NOMO-1 (cell line): ENCODE data around the gene MPZL1.
A peak's percentile ranks its signal among the peaks of the same experiment; 100 is the strongest.

Experiments
- DNase-seq, 2 experiments: peaks; one replicate each; lab custom pipeline; 2025; ENCODE audit not compliant: unreplicated experiment in 2 of 2; lab: John Stamatoyannopoulos, UW

Gene MPZL1

DNA sequence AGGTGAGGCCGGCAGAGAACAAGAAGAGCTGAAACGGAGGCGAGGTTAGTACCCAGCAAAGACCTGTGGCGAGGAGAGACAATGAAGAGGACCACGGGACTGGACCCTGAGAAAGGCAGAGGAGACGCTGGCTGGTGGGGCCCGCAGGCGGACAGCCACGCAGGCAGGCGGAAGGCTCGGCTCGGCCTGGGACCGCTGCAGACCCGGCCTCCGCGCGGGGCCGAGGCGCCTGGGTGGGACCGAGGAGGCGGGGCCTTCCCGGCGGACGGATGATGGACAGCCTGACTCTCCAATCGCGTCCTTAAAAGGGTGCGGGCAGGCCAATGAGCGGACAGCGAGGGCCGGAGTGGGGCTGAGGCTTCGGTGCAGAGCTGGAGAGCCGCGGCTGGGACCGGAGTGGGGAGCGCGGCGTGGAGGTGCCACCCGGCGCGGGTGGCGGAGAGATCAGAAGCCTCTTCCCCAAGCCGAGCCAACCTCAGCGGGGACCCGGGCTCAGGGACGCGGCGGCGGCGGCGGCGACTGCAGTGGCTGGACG lies at the start of gene MPZL1:
TSS of gene MPZL1 (plus strand) at position 366 of the 535 bp plus-strand sequence. CDS start 170 bp downstream, outside the sequence.
- peak; percentile 73 to 88 for DNase-seq

DNA sequence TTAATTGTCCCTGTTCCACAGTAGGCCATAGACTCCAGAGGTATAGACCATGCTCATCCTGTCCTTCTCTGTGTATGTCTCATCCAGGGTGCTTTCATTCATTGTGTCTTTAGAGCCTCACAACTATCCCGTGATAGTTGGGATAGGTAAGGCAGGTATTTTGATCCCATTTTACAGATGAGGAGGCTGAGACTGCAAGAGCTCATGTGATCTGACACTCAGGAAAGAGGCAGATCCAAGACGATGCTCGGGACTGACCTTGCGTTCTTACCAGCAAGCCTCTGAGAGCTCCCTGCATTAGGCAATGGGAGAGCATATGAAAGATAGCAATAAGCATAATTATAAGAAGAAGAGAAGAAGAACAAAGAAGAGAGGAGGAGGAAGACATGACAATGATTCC lies 49.0 kb upstream of the MPZL1 start:
- DNase-seq, result no peak

GRCh38 chr1:167673265-167673664 lies 48.5 kb upstream of the MPZL1 start:
- no peak for DNase-seq

DNA sequence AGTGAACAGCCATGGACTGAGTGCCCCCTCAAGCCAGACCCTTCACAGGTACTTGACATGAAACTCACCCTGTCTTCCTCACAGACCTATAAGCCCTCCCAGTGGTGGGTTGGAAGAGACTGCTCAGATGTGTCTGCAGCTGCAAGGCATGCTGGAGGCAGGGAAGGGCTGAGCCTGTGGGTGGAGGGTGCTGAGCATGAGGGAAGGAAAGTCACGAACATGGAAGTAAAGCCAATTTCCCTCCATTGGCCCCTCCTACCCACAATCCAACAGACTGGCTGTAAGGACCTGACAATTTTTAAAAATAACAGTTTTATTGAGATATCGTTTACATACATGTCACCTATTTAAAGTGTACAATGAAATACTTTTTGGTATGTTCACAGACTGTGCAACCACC lies 47.6 kb upstream of the MPZL1 start:
- no peak for DNase-seq

DNA sequence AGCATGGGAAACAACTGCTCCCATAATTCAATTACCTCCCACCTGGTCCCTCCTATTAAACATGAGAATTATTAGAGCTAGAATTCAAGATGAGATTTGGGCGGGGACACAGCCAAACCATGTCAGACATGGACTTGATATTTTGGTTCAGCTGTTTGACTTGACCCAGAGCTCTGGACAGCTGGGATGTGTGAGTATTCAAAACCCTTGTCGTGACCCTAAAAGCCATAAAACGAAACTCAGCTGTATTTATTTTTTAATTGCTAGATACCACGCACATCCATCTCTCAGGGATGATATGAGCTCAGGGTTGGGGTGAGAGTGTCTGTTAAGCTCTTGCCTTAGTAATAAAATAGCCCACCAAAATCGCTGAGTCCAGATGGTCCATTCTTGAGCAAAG lies 46.3 kb upstream of the MPZL1 start:
- DNase-seq, result no peak

DNA sequence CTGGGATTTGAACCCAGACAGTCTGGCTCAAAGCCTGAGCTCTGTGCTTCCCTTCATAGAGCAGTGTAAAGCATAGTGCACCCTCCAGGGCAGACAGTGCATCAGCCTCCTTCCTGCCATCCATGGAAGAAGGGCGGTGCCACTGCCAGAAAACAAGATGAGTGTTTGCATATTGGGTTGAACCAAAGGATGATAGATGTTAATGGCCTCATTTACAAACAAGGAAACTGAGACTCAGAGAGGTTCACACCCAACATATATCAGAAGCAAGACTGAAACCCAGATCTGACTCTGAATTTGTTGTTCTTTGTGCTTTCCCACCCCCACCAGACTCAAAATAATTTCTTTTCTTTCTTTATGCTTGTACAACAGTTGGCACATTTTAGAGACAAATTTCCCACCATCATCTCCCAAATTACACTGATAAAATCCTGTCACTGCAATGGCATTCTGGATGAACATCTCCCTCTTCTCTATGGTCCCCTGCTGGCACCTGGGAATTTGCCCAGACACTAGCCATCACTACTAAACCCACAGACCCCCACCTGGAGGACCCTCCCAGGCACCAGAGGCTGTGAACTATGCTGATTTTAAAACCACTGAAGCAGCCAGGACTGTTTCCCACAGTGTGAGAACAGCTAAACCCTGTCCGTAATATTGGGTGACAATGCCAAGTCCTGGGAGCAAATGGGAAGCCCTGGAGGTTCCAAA lies 45.4 kb upstream of the MPZL1 start:
- no peak for DNase-seq

DNA sequence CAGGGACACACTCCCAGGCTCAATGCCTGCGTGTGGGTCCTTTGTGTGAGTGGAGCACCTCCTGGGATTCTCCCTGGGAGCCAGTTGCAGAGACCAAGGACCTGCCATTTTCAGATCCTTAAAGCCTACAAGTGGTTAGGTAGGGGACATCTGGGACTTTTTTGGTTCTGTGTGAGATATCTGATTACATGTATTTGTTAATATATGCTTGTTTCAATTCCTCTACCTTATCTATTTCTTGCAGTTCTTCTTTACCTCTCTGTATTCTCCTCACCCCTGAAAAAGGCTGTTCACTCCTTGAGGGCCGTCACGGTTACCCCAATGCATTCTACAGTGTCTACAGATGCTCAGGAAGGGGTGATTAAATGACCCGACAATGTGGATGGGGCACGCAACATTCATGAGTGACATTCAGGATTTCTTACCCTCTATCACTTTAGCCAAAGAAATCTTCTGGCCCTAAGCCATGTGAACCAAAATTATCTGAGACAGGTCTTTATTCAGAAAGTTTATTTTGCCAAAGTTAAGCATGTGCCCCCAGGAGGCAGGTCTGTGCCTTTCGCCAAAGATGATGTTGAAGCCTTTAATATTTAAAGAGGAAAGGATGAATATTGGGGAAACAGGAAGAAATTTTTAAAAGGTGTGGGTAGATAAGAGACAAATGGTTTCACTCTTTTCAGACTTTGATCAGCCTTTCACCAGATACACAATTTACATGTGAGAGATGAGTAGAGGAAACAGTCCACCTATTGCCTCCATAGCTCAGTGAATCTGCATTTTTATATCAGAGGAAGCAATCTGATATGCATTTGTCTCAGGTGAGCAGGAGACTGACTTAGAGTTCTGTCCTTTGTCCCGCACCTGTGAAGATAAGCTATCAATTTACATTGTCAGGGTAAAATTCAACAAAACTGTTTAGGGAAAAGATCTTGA lies 44.6 kb upstream of the MPZL1 start:
- no peak for DNase-seq

DNA sequence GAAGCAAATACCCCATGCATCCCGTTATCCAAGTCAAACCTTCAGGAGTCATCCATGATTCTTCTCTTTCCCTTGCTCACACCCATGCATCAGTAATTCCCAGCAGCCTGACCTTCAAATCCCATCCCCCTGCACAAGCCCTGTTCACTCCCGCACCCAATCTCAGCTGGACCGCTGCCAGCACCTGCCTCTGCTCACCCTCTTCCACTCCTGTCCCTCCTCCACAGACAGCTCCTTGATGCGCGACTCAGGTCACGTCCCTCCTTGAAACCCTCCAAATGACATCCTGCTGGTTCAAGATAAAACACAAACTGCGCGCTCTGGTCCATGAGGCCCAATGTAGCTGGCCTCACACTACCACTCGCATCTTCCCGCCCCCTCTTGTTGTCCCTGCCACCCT lies 43.4 kb upstream of the MPZL1 start:
- DNase-seq, result no peak

GRCh38 chr1:167678838-167679237 lies 42.9 kb upstream of the MPZL1 start:
- no peak for DNase-seq

DNA sequence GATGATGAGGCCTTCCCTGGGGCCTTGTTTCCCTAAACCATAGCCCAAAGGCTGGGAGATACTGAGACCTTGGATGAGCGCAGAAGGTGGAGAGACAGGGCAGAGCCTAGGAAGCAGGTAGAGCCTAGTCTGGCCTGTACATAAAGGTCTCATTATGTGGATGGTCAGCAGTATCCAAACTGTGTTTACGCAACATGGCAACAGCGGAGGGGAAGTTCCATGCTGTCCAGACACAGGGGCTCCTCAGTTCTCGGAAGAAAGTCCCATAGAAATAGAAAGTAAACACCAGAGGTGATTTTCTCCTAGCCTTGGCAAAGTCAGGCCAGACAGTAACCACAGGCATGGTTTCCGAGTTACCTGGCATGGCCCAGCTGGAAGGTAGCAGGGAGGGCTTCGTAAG lies 42.1 kb upstream of the MPZL1 start:
- DNase-seq, result no peak

GRCh38 chr1:167681024-167681423 lies 40.8 kb upstream of the MPZL1 start:
- DNase-seq, result no peak

- no peak for DNase-seq
Observed at GRCh38 chr1:167681451-167682098, 40.2 kb upstream of the MPZL1 start.

DNA sequence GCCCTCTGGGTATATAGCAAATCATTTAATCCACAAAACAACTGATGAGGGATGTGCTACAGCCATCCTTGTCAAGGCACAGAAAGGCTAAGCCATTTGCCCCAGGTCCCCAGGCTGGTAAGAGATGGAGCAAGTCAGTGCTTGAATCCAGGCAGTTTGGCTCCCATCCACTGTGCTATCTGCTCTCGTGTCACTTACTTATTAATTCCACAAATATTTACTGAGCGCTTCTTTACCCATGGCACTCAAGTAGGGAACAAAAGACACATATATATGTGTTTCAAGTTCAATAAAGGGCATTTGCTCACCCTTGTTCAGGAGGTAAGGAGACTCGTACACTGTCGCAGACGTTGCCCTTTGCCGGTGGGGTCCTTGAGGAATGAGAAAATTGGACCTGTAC lies 38.6 kb upstream of the MPZL1 start:
- DNase-seq, result no peak

- DNase-seq, result no peak
Observed at GRCh38 chr1:167683641-167684502, 37.9 kb upstream of the MPZL1 start.

DNA sequence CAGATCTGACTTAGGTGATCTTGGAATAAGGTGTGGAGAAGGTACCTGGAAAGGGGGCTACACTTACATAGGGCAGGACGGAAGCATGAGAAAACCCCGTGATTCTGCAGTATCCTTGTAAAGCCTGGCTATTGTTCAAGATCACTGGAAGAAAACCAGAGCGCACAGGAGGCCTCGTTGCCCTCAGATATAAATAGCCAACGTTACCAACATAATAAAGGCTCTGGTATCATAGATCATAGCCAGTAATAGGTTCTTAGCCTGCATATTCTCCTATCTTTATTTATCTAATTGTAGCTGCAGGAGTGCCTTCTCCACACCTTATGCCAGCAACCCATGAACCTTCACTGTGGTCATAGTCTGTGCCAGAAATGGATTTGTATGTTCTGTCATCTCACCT lies 35.9 kb upstream of the MPZL1 start:
- no peak for DNase-seq

- peak; percentile 35 to 63 for DNase-seq
Observed at GRCh38 chr1:167687919-167688519, 33.8 kb upstream of the MPZL1 start.

GRCh38 chr1:167689567-167689920 lies 32.2 kb upstream of the MPZL1 start:
- no peak for DNase-seq

GRCh38 chr1:167690053-167690452 lies 31.7 kb upstream of the MPZL1 start:
- no peak for DNase-seq

GRCh38 chr1:167693425-167694045 lies 28.2 kb upstream of the MPZL1 start:
- DNase-seq, result no peak

DNA sequence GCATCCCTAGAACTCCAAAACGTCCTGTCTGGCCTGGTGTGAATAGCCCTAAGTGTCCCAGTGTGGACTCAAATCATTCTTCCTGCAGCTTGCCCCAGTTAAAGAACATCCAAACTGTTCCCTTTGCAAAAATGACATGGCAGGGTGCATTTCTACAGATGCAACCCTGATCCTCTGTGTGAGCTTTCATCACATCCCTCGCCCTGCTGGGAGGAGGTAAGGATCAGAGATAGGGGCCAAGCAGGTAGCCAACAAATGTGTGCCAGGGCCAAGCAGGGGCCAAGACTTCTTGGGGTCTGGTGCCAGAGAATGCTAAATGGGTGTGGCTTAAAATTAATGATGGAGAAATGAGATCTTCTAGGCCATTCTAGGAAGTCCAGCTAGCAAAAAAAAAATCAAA lies 27.1 kb upstream of the MPZL1 start:
- no peak for DNase-seq
